ENCODE data around the gene SORT1.

- TF ChIP-seq CTCF (conservative IDR thresholded peaks at IDR 0.05; ENCODE audit: low read depth, low read length): no peak
- no peak for TF ChIP-seq EZH2 (IDR thresholded peaks at IDR 0.05; ENCODE audit: borderline replicate concordance, low read depth, low read length, poor library complexity, severe bottlenecking)
These were observed 131.9 kb downstream of the SORT1 start for GRCh38 chr1:109265741-109266330.

Data from A673 (cell line).